Hepatocyte (in vitro differentiated cells): ENCODE results near the gene KRTAP5-6. TPM values are rescaled to one million over a fixed set of nuclear protein-coding genes. Genes with fewer than 3 reads are reported as not detected.
A peak's percentile ranks its signal among the peaks of the same experiment; 100 is the strongest.
"Not testable (repeated sequence)": the region's sequence is repeated elsewhere in the genome, so short reads cannot be mapped to it uniquely, and the experiment has no call there.

Source experiments
- DNase-seq: peaks from one replicate; pipeline ENCODE4 v3.0.0-alpha.2; 2016; ENCODE audit warnings: low spot score
- H2AFZ ChIP-seq: fragments of 200-600 bp; sonication (generic); 2 replicates; pipeline ENCODE4 v1.6.0; 2016; ENCODE audit warnings: antibody characterized with exemption, mild to moderate bottlenecking
- H3K27ac ChIP-seq: fragments of 200-600 bp; sonication (generic); 2 replicates; pipeline ENCODE4 v1.5.1; 2016; ENCODE audit warnings: mild to moderate bottlenecking
- H3K27me3 ChIP-seq: fragments of 200-600 bp; sonication (generic); 2 replicates; pipeline ENCODE4 v1.6.1; 2016
- H3K36me3 ChIP-seq: fragments of 200-600 bp; sonication (generic); replicated peaks from 2 replicates; pipeline ENCODE4 v1.5.1; 2016; ENCODE audit warnings: low read depth; ENCODE audit not compliant: insufficient read depth
- H3K4me1 ChIP-seq: fragments of 200-600 bp; sonication (generic); 2 replicates; pipeline ENCODE4 v1.5.1; 2016; ENCODE audit warnings: mild to moderate bottlenecking, moderate library complexity; ENCODE audit not compliant: insufficient read depth
- H3K4me2 ChIP-seq: fragments of 200-600 bp; sonication (generic); 2 replicates; pipeline ENCODE4 v1.6.0; 2016
- H3K4me3 ChIP-seq: fragments of 200-600 bp; sonication (generic); 2 replicates; pipeline ENCODE4 v1.5.1; 2016; ENCODE audit warnings: mild to moderate bottlenecking
- H3K79me2 ChIP-seq: fragments of 200-600 bp; sonication (generic); 2 replicates; pipeline ENCODE4 v1.6.0; 2017; ENCODE audit warnings: mild to moderate bottlenecking
- H3K9me2 ChIP-seq: fragments of 200-600 bp; sonication (generic); replicated peaks from 2 replicates; pipeline ENCODE4 v1.6.0; 2017; ENCODE audit warnings: mild to moderate bottlenecking; ENCODE audit not compliant: insufficient read depth
- H3K9me3 ChIP-seq: fragments of 200-600 bp; sonication (generic); 2 replicates; pipeline ENCODE4 v1.5.1; 2016; ENCODE audit warnings: low read depth, mild to moderate bottlenecking
- H4K20me1 ChIP-seq: fragments of 200-600 bp; sonication (generic); 2 replicates; pipeline ENCODE4 v1.6.0; 2016; ENCODE audit warnings: mild to moderate bottlenecking; ENCODE audit not compliant: insufficient read depth, poor library complexity, severe bottlenecking
- CTCF ChIP-seq: fragments of 200-600 bp; sonication (generic); IDR thresholded peaks from 2 replicates; pipeline ENCODE4 v1.5.1; 2016; ENCODE audit warnings: antibody characterized with exemption, mild to moderate bottlenecking; ENCODE audit not compliant: poor library complexity
- EZH2 ChIP-seq: fragments of 200-600 bp; sonication (generic); IDR thresholded peaks from 2 replicates; pipeline ENCODE4 v1.6.1; 2016; ENCODE audit warnings: antibody characterized with exemption, mild to moderate bottlenecking, borderline replicate concordance
- EZH2phosphoT487 ChIP-seq: fragments of 200-600 bp; sonication (generic); IDR thresholded peaks from one replicate; pipeline ENCODE4 v1.6.1; 2018; ENCODE audit warnings: antibody characterized with exemption, mild to moderate bottlenecking, low read depth, moderate library complexity; ENCODE audit not compliant: unreplicated experiment, severe bottlenecking
- WGBS: methylation state at CpG from one replicate; pipeline ENCODE4 v1.1.6; 2016; ENCODE audit warnings: low lambda C conversion rate; ENCODE audit errors: missing lambda C conversion rate; 5-methylcytosine and 5-hydroxymethylcytosine counted together
- polyA plus RNA-seq: library from polyadenylated mRNA; unstranded; fragments of >200 nt; fragmentation: Nextera tagmentation; extraction: Ambion mirVana; gene quantifications from 2 replicates; pipeline ENCODE4 v1.2.1, GENCODE V29; 2016
- total RNA-seq: library from RNA; depleted of rRNA; stranded (reverse); fragments of >200 nt; gene quantifications from 2 replicates; pipeline ENCODE4 v1.2.3, GENCODE V29; 2014

The KRTAP5-6 gene
- total and polyA plus RNA-seq, 2 experiments from 2014 or later: not detected

- Histone ChIP-seq H3K27me3 (no peaks in the 10 kb centered on the region), H3K4me3 (no peak overlapping the region), H3K27ac (peak overlapping the region; percentile 71), H2AFZ (no peak overlapping the region), H4K20me1 (no peaks in the 10 kb centered on the region), H3K79me2 (peaks cover 14% of the 10 kb centered on the region), H3K9me3 (no peaks in the 10 kb centered on the region), H3K4me2 (no peak overlapping the region), H3K36me3 (no peaks in the 10 kb centered on the region), H3K9me2 (no peaks in the 10 kb centered on the region), H3K4me1 (peaks cover 16% of the 10 kb centered on the region)
- 69% methylated on average over 15 of the region's 15 CpGs for WGBS
- DNase-seq: peak; percentile 8
- TF ChIP-seq EZH2 (no peak), CTCF (no peak), EZH2phosphoT487 (no peak)
These were observed 14.6 kb upstream of the KRTAP5-6 start for GRCh38 chr11:1682225-1682905.

- H3K9me3 ChIP-seq, H4K20me1 ChIP-seq, DNase-seq, H3K36me3 ChIP-seq, H3K9me2 ChIP-seq, H2AFZ ChIP-seq, H3K27me3 ChIP-seq, H3K4me3 ChIP-seq, H3K4me2 ChIP-seq: not testable (repeated sequence)
- Histone ChIP-seq H3K79me2 (peaks cover 14% of the 10 kb centered on the region), H3K27ac (peak overlapping the region; percentile 71), H3K4me1 (peaks cover 16% of the 10 kb centered on the region)
- 72% methylated on average over 19 of the region's 19 CpGs for WGBS
These were observed 13.8 kb upstream of the KRTAP5-6 start for GRCh38 chr11:1683216-1683615.

GRCh38 chr11:1683904-1684572 lies 13.0 kb upstream of the KRTAP5-6 start:
- peaks cover 14% of the 10 kb centered on the region for H3K79me2 ChIP-seq
- H3K4me2 ChIP-seq, H3K27me3 ChIP-seq, H3K36me3 ChIP-seq, H3K4me3 ChIP-seq, H3K9me2 ChIP-seq, H3K9me3 ChIP-seq, H2AFZ ChIP-seq, DNase-seq, H4K20me1 ChIP-seq: not testable (repeated sequence)
- WGBS: 66% methylated on average over 10 of the region's 24 CpGs
- H3K27ac ChIP-seq: peak overlapping the region; percentile 70
- peaks cover 16% of the 10 kb centered on the region for H3K4me1 ChIP-seq

GRCh38 chr11:1684886-1685874 lies 11.8 kb upstream of the KRTAP5-6 start:
- not testable (repeated sequence) for H3K4me2 ChIP-seq, H3K79me2 ChIP-seq, H4K20me1 ChIP-seq, DNase-seq, H3K36me3 ChIP-seq, H3K4me3 ChIP-seq, H3K27me3 ChIP-seq, H3K9me3 ChIP-seq, H2AFZ ChIP-seq, H3K27ac ChIP-seq, H3K9me2 ChIP-seq
- peaks cover 18% of the 10 kb centered on the region for H3K4me1 ChIP-seq
- 87% methylated on average over 17 of the region's 18 CpGs for WGBS

- not testable (repeated sequence) for H3K9me2 ChIP-seq, H2AFZ ChIP-seq, H4K20me1 ChIP-seq, H3K27me3 ChIP-seq, H3K79me2 ChIP-seq, DNase-seq, H3K36me3 ChIP-seq, H3K4me3 ChIP-seq, H3K4me2 ChIP-seq, H3K9me3 ChIP-seq, H3K27ac ChIP-seq
- 87% methylated on average over 10 of the region's 15 CpGs for WGBS
- H3K4me1 ChIP-seq: peaks cover 28% of the 10 kb centered on the region
These were observed 10.8 kb upstream of the KRTAP5-6 start for GRCh38 chr11:1686220-1686619.

GRCh38 chr11:1688336-1688947 lies 8.6 kb upstream of the KRTAP5-6 start:
- H3K27ac ChIP-seq, H3K79me2 ChIP-seq, H3K9me2 ChIP-seq, H3K27me3 ChIP-seq, H3K4me2 ChIP-seq, DNase-seq, H3K4me3 ChIP-seq, H4K20me1 ChIP-seq, H3K9me3 ChIP-seq, H3K36me3 ChIP-seq, H2AFZ ChIP-seq: not testable (repeated sequence)
- WGBS: 90% methylated on average over 19 of the region's 19 CpGs
- peaks cover 34% of the 10 kb centered on the region for H3K4me1 ChIP-seq
